ENCODE measurements around the gene C21orf91.

The C21orf91 gene

DNA sequence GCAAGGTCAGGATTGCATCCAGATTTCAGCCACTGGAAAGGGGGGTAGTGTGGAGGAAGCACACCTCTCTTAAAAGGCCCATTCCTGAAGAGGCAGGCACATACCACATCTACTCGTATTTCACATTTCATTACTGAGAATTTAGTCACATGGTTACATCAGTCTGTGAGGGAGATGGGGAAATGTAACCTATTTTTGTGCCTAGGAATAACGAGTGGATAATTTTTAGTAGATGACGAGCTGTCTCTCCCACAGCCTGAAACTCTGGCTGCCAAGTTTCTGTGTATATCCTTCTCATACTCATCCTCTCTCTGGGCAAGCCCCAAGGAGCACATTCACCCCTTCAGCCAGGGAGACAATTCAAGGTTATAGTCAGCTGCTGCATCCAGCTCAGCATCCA, 10.3 kb upstream of the C21orf91 start:
- Histone ChIP-seq H3K79me2 (ENCODE audit: insufficient read depth, low read length) (no peaks in the 10 kb centered on the region), H3K9me3 (ENCODE audit: insufficient read depth, low read length) (no peaks in the 10 kb centered on the region), H4K20me1 (ENCODE audit: low read depth, low read length) (no peaks in the 10 kb centered on the region; the same call in 1 of the 2 replicates), H3K9ac (ENCODE audit: low read length) (no peak overlapping the region), H3K27ac (ENCODE audit: low read depth, low read length) (no peak overlapping the region), H3F3A (ENCODE audit: insufficient read depth) (no peaks in the 10 kb centered on the region), H3K36me3 (ENCODE audit: low read length) (no peaks in the 10 kb centered on the region), H3K4me2 (ENCODE audit: low read depth, low read length, poor library complexity, severe bottlenecking) (no peak overlapping the region), H3K4me3 (ENCODE audit: insufficient read depth, low read length, poor library complexity, severe bottlenecking) (no peak overlapping the region), H3K9me2 (replicated peaks; ENCODE audit: insufficient read depth, low read length) (no peaks in the 10 kb centered on the region), H2AFZ (ENCODE audit: low read depth, low read length, severe bottlenecking) (no peak overlapping the region), H3K27me3 (ENCODE audit: low read length) (no peaks in the 10 kb centered on the region)
- TF ChIP-seq EZH2phosphoT487 (conservative IDR thresholded peaks at IDR 0.05; ENCODE audit: low read length), result no peak

DNA sequence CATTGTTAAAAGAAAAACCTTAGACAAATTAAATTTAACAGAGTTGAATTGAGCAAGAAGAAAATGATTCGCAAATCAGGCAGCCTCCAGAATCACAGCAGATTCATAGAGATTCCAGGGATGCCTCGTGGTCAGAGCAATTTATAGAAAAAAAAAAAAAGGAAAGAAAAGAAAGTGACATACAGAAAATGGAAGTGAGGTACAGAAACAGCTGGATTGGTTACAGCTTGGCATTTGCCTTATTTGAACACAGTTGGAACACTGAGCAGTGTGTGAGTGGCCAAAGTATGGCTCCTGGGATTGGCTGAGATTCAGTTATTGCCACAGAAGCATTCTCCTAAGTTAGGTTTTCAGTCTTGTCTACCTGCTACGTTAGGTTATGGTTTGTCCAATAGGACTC, 9.1 kb upstream of the C21orf91 start:
- H3K9me2 ChIP-seq (replicated peaks; ENCODE audit: insufficient read depth, low read length), result no peaks in the 10 kb centered on the region
- no peak for TF ChIP-seq EZH2phosphoT487 (conservative IDR thresholded peaks at IDR 0.05; ENCODE audit: low read length)
- TF ChIP-seq, protein P1, sequence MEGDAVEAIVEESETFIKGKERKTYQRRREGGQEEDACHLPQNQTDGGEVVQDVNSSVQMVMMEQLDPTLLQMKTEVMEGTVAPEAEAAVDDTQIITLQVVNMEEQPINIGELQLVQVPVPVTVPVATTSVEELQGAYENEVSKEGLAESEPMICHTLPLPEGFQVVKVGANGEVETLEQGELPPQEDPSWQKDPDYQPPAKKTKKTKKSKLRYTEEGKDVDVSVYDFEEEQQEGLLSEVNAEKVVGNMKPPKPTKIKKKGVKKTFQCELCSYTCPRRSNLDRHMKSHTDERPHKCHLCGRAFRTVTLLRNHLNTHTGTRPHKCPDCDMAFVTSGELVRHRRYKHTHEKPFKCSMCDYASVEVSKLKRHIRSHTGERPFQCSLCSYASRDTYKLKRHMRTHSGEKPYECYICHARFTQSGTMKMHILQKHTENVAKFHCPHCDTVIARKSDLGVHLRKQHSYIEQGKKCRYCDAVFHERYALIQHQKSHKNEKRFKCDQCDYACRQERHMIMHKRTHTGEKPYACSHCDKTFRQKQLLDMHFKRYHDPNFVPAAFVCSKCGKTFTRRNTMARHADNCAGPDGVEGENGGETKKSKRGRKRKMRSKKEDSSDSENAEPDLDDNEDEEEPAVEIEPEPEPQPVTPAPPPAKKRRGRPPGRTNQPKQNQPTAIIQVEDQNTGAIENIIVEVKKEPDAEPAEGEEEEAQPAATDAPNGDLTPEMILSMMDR (IDR thresholded peaks at IDR 0.05; ENCODE audit: insufficient read depth, low read length, poor library complexity, severe bottlenecking), result no peak
- no peaks in the 10 kb centered on the region for H3K9me3 ChIP-seq (ENCODE audit: insufficient read depth, low read length)
- no peak overlapping the region for H3K27ac ChIP-seq (ENCODE audit: low read depth, low read length)
- H2AFZ ChIP-seq (ENCODE audit: low read depth, low read length, severe bottlenecking), result no peak overlapping the region
- H3K79me2 ChIP-seq (ENCODE audit: insufficient read depth, low read length), result no peaks in the 10 kb centered on the region
- no peaks in the 10 kb centered on the region; the same call in 1 of the 2 replicates for H4K20me1 ChIP-seq (ENCODE audit: low read depth, low read length)
- H3F3A ChIP-seq (ENCODE audit: insufficient read depth), result no peaks in the 10 kb centered on the region
- H3K4me2 ChIP-seq (ENCODE audit: low read depth, low read length, poor library complexity, severe bottlenecking), result no peak overlapping the region
- H3K4me3 ChIP-seq (ENCODE audit: insufficient read depth, low read length, poor library complexity, severe bottlenecking), result no peak overlapping the region
- no peaks in the 10 kb centered on the region for H3K36me3 ChIP-seq (ENCODE audit: low read length)
- H3K9ac ChIP-seq (ENCODE audit: low read length), result no peak overlapping the region
- H3K27me3 ChIP-seq (ENCODE audit: low read length), result no peaks in the 10 kb centered on the region

DNA sequence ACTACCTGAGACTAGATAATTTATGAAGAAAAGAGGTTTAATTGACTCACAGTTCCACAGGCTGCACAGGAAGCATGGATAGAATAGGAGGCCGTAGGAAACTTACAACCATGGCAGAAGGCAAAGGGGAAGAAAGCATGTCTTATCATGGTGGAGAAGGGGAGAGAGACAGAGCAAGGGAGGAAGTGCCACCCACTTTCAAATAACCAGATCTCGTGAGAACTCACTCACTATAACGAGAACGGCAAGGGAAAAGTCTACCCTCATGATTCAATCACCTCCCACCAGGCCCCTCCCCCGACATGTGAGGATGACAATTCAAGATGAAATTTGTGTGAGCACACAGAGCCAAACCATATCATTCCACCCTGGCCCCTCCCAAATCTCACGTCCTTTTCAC, 4.7 kb upstream of the C21orf91 start:
- Histone ChIP-seq H3K9me2 (replicated peaks; ENCODE audit: insufficient read depth, low read length) (no peaks in the 10 kb centered on the region), H2AFZ (ENCODE audit: low read depth, low read length, severe bottlenecking) (no peak overlapping the region), H3K9ac (ENCODE audit: low read length) (no peak overlapping the region), H3K4me2 (ENCODE audit: low read depth, low read length, poor library complexity, severe bottlenecking) (no peak overlapping the region), H3K9me3 (ENCODE audit: insufficient read depth, low read length) (no peaks in the 10 kb centered on the region), H3K36me3 (ENCODE audit: low read length) (no peaks in the 10 kb centered on the region), H3F3A (ENCODE audit: insufficient read depth) (peaks cover 7% of the 10 kb centered on the region; the same call in 1 of the 2 replicates), H3K4me3 (ENCODE audit: insufficient read depth, low read length, poor library complexity, severe bottlenecking) (no peak overlapping the region), H3K79me2 (ENCODE audit: insufficient read depth, low read length) (peaks cover 3% of the 10 kb centered on the region), H3K27me3 (ENCODE audit: low read length) (no peaks in the 10 kb centered on the region), H3K27ac (ENCODE audit: low read depth, low read length) (no peak overlapping the region), H4K20me1 (ENCODE audit: low read depth, low read length) (no peaks in the 10 kb centered on the region; the same call in 1 of the 2 replicates)
- TF ChIP-seq, protein P1 (IDR thresholded peaks at IDR 0.05; ENCODE audit: insufficient read depth, low read length, poor library complexity, severe bottlenecking), result no peak
- TF ChIP-seq EZH2phosphoT487 (conservative IDR thresholded peaks at IDR 0.05; ENCODE audit: low read length), result no peak

DNA sequence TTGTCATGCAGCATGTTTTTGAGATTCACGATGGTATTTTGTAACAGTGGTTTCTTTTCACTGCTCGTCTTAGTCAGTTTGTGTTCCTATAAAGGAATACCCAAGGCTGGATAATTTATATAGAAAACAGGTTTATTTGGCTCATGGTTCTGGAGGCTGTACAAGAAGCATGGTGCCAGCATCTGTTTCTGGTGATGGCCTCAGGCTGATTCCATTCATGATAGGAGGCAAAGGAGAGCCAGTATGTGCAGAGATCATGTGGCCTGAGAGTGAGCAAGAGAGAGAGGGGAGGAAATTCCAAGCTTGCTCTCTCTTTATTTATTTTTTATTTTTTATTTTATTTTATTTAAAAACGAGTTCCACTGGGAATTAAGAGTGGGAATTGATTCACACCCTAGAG, 2.0 kb upstream of the C21orf91 start:
- Histone ChIP-seq H2AFZ (ENCODE audit: low read depth, low read length, severe bottlenecking) (no peak overlapping the region), H3K4me3 (ENCODE audit: insufficient read depth, low read length, poor library complexity, severe bottlenecking) (no peak overlapping the region)

More for the DNA sequence above, 2.0 kb upstream of the C21orf91 start:
- no peak for TF ChIP-seq EZH2phosphoT487 (conservative IDR thresholded peaks at IDR 0.05; ENCODE audit: low read length)
- TF ChIP-seq, protein P1 (IDR thresholded peaks at IDR 0.05; ENCODE audit: insufficient read depth, low read length, poor library complexity, severe bottlenecking), result no peak
- Histone ChIP-seq H3K27ac (ENCODE audit: low read depth, low read length) (no peak overlapping the region), H3K27me3 (ENCODE audit: low read length) (no peaks in the 10 kb centered on the region), H3K79me2 (ENCODE audit: insufficient read depth, low read length) (peaks cover 30% of the 10 kb centered on the region), H3K9ac (ENCODE audit: low read length) (no peak overlapping the region), H4K20me1 (ENCODE audit: low read depth, low read length) (peaks cover 12% of the 10 kb centered on the region; the same call in 1 of the 2 replicates), H3K9me2 (replicated peaks; ENCODE audit: insufficient read depth, low read length) (no peaks in the 10 kb centered on the region), H3K9me3 (ENCODE audit: insufficient read depth, low read length) (no peaks in the 10 kb centered on the region), H3K4me2 (ENCODE audit: low read depth, low read length, poor library complexity, severe bottlenecking) (no peak overlapping the region), H3F3A (ENCODE audit: insufficient read depth) (peaks cover 7% of the 10 kb centered on the region; the same call in 1 of the 2 replicates), H3K36me3 (ENCODE audit: low read length) (peaks cover 20% of the 10 kb centered on the region)
